ENCODE results near the gene TGFB3. TPM values are rescaled to one million over a fixed set of nuclear protein-coding genes. Genes with fewer than 3 reads are reported as not detected.

Gene TGFB3
- total RNA-seq, 1 experiment from 2014 or later = 12.8 TPM

DNA sequence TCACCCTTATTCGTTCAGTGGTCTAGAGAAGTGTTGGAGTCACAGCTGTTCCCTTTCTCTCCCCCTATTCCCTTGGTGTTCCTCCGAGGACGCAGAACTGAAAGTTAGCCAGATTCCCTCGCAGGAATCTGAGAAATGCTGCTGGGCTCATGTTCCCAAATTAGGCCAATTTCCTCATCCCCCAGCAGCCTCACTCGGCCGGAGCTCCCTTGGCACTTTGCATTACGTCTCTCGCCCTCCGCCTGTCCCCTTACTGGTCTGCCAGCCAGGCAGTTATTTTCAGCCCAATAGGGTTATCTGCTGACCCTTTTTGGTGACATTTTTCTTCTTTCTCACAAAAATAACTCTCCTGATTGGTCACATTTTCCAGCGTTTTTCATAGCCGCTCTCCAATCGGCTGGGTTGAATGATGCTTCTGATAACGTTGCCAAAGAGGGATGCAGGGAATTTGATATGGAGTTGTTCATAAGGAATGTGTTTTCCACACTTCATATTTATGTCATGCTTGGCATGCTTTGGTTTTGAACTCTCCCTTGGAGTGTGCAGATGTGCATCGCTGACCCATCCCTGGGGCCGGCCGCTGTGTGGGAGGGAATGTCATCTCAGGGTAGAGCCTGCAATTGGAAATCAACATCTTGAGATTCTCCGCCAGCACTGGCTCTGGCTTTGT is 13.7 kb upstream of the TGFB3 start:
- H3K9me3 ChIP-seq (ENCODE audit: low read depth, low read length, poor library complexity, severe bottlenecking) = no peaks in the 10 kb centered on the region
- ChIA-PET CTCF (no interaction called here), POLR2A (ENCODE audit: low non-redundant PET) (no interaction called here)
- H3K4me1 ChIP-seq (ENCODE audit: insufficient read depth, low read length, poor library complexity, severe bottlenecking) = no peaks in the 10 kb centered on the region
- intact Hi-C loops (cut with micrococcal nuclease; ENCODE audit: unreplicated experiment) = no loop called here
- H3K27me3 ChIP-seq (replicated peaks; ENCODE audit: insufficient read depth, low read depth, low read length, poor library complexity) = no peaks in the 10 kb centered on the region
- peaks cover 11% of the 10 kb centered on the region for H3K36me3 ChIP-seq (ENCODE audit: insufficient read depth, low read length, poor library complexity, severe bottlenecking)
- no peak overlapping the region for H3K4me3 ChIP-seq (ENCODE audit: low read depth, low read length, poor library complexity, severe bottlenecking)
- DNase-seq (ENCODE audit: low spot score) = no peak
- no peak overlapping the region for H3K27ac ChIP-seq (ENCODE audit: low read depth, low read length, poor library complexity, severe bottlenecking)
- no TSS peak for BruUV-seq (replicated peaks)
- TF ChIP-seq, protein P1, sequence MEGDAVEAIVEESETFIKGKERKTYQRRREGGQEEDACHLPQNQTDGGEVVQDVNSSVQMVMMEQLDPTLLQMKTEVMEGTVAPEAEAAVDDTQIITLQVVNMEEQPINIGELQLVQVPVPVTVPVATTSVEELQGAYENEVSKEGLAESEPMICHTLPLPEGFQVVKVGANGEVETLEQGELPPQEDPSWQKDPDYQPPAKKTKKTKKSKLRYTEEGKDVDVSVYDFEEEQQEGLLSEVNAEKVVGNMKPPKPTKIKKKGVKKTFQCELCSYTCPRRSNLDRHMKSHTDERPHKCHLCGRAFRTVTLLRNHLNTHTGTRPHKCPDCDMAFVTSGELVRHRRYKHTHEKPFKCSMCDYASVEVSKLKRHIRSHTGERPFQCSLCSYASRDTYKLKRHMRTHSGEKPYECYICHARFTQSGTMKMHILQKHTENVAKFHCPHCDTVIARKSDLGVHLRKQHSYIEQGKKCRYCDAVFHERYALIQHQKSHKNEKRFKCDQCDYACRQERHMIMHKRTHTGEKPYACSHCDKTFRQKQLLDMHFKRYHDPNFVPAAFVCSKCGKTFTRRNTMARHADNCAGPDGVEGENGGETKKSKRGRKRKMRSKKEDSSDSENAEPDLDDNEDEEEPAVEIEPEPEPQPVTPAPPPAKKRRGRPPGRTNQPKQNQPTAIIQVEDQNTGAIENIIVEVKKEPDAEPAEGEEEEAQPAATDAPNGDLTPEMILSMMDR (conservative IDR thresholded peaks at IDR 0.05; ENCODE audit: low read depth, low read length) = no peak
- no peak for TF ChIP-seq EZH2 (IDR thresholded peaks at IDR 0.05; ENCODE audit: borderline replicate concordance, low read depth, low read length, poor library complexity, severe bottlenecking)

DNA sequence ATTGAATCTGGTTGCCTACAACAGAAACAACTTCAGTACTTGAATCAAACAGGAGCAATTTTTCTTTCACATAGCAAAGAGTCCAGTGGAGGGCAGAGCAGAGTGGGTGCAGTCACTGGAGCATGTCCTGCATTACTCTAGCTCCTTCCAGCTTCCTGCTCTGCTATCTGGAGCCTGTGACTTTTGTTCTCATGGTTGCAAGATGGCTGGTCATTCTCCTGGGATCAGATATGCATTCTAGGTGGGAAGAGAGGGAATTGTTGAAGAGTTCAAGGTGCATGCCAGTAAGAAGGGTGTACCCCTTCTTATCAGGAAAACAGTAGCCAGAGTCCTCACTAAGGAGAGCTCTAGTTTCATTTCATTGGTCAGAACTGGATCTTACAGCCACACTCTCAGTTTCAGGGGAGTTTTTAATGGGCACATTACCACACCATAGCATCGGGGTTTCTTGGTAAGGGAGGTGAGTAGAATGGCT is 11.8 kb upstream of the TGFB3 start:
- POLR2A ChIA-PET (ENCODE audit: low non-redundant PET) = no interaction called here
- H3K36me3 ChIP-seq (ENCODE audit: insufficient read depth, low read length, poor library complexity, severe bottlenecking) = peaks cover 8% of the 10 kb centered on the region

DNA sequence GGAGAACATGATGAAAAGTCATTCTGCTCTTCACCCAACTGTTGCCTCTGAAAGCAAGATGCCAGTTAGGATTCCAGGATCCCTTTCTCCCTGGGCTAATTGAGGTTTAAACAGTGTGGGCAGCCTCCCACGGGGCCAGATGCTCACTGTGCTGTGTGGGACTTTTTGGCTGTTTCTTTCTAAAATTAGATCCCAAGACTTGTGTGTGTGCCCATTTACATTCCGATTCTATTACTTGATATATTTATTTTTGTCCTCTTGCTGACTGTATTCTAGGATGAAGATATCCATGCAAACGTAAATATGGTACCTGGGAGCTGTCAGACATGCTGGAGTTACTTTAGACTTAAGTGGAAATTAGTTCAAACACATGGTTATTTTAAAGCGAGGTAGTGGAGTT is 10.0 kb upstream of the TGFB3 start:
- ChIA-PET CTCF (no interaction called here), POLR2A (ENCODE audit: low non-redundant PET) (no interaction called here)
- H3K27ac ChIP-seq (ENCODE audit: low read depth, low read length, poor library complexity, severe bottlenecking) = no peak overlapping the region
- DNase-seq (ENCODE audit: low spot score) = no peak
- no peaks in the 10 kb centered on the region for H3K4me1 ChIP-seq (ENCODE audit: insufficient read depth, low read length, poor library complexity, severe bottlenecking)
- intact Hi-C loops (cut with micrococcal nuclease; ENCODE audit: unreplicated experiment) = no loop called here
- no peak for TF ChIP-seq EZH2 (IDR thresholded peaks at IDR 0.05; ENCODE audit: borderline replicate concordance, low read depth, low read length, poor library complexity, severe bottlenecking)
- TF ChIP-seq, protein P1 (conservative IDR thresholded peaks at IDR 0.05; ENCODE audit: low read depth, low read length) = no peak
- no peaks in the 10 kb centered on the region for H3K36me3 ChIP-seq (ENCODE audit: insufficient read depth, low read length, poor library complexity, severe bottlenecking)
- H3K4me3 ChIP-seq (ENCODE audit: low read depth, low read length, poor library complexity, severe bottlenecking) = no peak overlapping the region
- BruUV-seq (replicated peaks) = no TSS peak
- no peaks in the 10 kb centered on the region for H3K9me3 ChIP-seq (ENCODE audit: low read depth, low read length, poor library complexity, severe bottlenecking)
- no peaks in the 10 kb centered on the region for H3K27me3 ChIP-seq (replicated peaks; ENCODE audit: insufficient read depth, low read depth, low read length, poor library complexity)

More for the DNA sequence above, 11.8 kb upstream of the TGFB3 start:
- intact Hi-C loops (cut with micrococcal nuclease; ENCODE audit: unreplicated experiment) = no loop called here
- CTCF ChIA-PET = no interaction called here
- no TSS peak for BruUV-seq (replicated peaks)
- no peak for DNase-seq (ENCODE audit: low spot score)
- no peaks in the 10 kb centered on the region for H3K4me1 ChIP-seq (ENCODE audit: insufficient read depth, low read length, poor library complexity, severe bottlenecking)
- no peaks in the 10 kb centered on the region for H3K27me3 ChIP-seq (replicated peaks; ENCODE audit: insufficient read depth, low read depth, low read length, poor library complexity)
- no peak overlapping the region for H3K4me3 ChIP-seq (ENCODE audit: low read depth, low read length, poor library complexity, severe bottlenecking)
- no peaks in the 10 kb centered on the region for H3K9me3 ChIP-seq (ENCODE audit: low read depth, low read length, poor library complexity, severe bottlenecking)
- no peak overlapping the region for H3K27ac ChIP-seq (ENCODE audit: low read depth, low read length, poor library complexity, severe bottlenecking)
- TF ChIP-seq, protein P1 (conservative IDR thresholded peaks at IDR 0.05; ENCODE audit: low read depth, low read length) = no peak
- no peak for TF ChIP-seq EZH2 (IDR thresholded peaks at IDR 0.05; ENCODE audit: borderline replicate concordance, low read depth, low read length, poor library complexity, severe bottlenecking)
